Measurements from ENCODE around the gene NPNT. TPM values are rescaled to one million over a fixed set of nuclear protein-coding genes. Genes with fewer than 3 reads are reported as not detected.

The NPNT gene
- total RNA-seq, 2 donors from 2014 or later = not detected

DNA sequence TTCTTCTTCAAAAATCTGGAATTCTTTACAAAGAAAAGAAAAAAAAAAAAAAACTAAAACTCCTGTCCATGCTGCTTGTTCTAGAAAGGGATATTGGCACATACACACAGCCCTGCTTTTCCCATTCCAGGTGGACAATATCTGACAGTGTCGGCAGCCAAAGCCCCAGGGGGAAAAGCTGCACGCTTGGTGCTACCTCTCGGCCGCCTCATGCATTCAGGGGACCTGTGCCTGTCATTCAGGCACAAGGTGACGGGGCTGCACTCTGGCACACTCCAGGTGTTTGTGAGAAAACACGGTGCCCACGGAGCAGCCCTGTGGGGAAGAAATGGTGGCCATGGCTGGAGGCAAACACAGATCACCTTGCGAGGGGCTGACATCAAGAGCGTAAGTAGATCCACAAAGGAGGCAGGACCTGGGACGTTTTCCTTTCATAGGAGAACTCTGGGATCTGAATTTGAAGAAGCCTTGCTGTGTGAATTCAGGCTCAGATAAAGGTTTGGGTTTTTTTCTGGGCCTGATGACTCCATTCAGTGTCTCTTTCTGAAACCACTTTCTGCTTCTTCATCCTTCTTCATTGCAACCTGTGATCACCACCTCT, 71.9 kb downstream of the NPNT start:
- peaks cover 0 to 6% of the 10 kb centered on the region in 2 donors for H3K27me3 Mint-ChIP-seq
- H3K27ac Mint-ChIP-seq = no peak overlapping the region
- H3K36me3 Mint-ChIP-seq = no peaks in the 10 kb centered on the region
- no peaks in the 10 kb centered on the region for H3K4me1 Mint-ChIP-seq (ENCODE audit: low read depth in 2 of 2)
- H3K9me3 Mint-ChIP-seq = peaks cover 5% of the 10 kb centered on the region
- no peak overlapping the region for H3K4me3 Mint-ChIP-seq
- ATAC-seq (no peak), DNase-seq (ENCODE audit: low spot score) (no peak)

- Mint-ChIP-seq H3K27me3 (no peaks in the 10 kb centered on the region), H3K27ac (no peak overlapping the region), H3K36me3 (no peaks in the 10 kb centered on the region), H3K4me3 (no peak overlapping the region), H3K9me3 (no peaks in the 10 kb centered on the region), H3K4me1 (ENCODE audit: low read depth in 2 of 2) (no peaks in the 10 kb centered on the region)
- no peak for ATAC-seq
- DNase-seq (ENCODE audit: low spot score) = no peak
These were observed 74.3 kb downstream of the NPNT start for GRCh38 chr4:105969575-105969974.

DNA sequence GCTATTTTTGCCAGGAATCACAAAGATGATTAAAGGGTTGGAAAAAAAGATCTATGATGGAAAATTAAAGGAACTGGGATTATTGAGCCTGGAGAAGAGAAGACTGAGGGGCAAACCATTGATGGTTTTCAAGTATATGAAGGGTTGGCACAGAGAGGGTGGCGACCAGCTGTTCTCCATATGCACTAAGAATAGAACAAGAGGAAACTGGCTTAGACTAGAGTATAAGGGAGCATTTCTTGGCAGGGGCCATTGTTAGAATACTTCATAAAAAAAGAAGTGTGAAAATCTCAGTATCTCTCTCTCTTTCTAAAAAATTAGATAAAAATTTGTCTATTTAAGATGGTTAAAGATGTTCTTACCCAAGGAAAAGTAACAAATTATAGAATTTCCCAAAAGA, 75.1 kb downstream of the NPNT start:
- Mint-ChIP-seq H3K4me3 (no peak overlapping the region), H3K27me3 (no peaks in the 10 kb centered on the region), H3K4me1 (ENCODE audit: low read depth in 2 of 2) (no peaks in the 10 kb centered on the region), H3K36me3 (no peaks in the 10 kb centered on the region), H3K27ac (no peak overlapping the region), H3K9me3 (peaks cover 3% of the 10 kb centered on the region)
- ATAC-seq = no peak
- DNase-seq (ENCODE audit: low spot score) = no peak

- H3K27me3 Mint-ChIP-seq = no peaks in the 10 kb centered on the region
- H3K9me3 Mint-ChIP-seq = peaks cover 3% of the 10 kb centered on the region
- DNase-seq (ENCODE audit: low spot score) = no peak
- no peak overlapping the region for H3K27ac Mint-ChIP-seq
- H3K36me3 Mint-ChIP-seq = no peaks in the 10 kb centered on the region
- no peak overlapping the region for H3K4me3 Mint-ChIP-seq
- no peak for ATAC-seq
- no peaks in the 10 kb centered on the region for H3K4me1 Mint-ChIP-seq (ENCODE audit: low read depth in 2 of 2)
These were observed 75.8 kb downstream of the NPNT start for GRCh38 chr4:105971036-105971435.

DNA sequence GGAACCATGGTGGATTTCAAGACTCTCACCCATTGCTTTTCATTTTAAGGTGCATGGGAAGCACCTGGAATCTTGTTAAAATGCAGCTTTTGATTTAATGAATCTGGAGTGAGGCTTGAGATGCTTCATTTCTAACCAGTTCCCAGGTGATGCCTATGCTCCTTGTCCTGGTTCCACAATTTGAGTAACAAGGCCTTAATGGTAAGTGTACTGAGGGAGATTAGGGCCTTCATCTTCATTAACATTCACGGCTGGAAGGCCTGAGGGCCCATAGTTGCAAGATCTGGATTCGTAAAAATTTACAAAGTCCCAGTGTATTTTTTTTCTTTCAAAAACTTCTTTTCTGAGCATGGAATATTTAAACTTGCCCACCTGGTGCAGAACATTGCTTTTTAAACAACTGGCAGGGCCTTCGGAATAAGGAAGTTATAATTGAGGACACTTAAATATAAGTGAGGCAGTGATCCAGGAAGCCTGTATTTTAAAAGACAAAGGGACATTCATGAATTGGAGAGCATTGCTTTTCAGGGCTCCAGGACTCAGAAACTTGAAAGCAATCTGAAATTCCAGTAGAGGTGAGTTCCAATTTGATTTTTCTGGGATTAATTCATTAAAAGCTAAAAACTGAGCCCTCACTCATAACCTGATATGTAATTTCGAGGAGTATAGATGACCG, 77.8 kb downstream of the NPNT start:
- H3K4me3 Mint-ChIP-seq = no peak overlapping the region
- H3K36me3 Mint-ChIP-seq = no peaks in the 10 kb centered on the region
- no peak overlapping the region for H3K27ac Mint-ChIP-seq
- H3K9me3 Mint-ChIP-seq = peaks cover 5% of the 10 kb centered on the region
- DNase-seq (ENCODE audit: low spot score) = no peak
- H3K4me1 Mint-ChIP-seq (ENCODE audit: low read depth in 2 of 2) = no peaks in the 10 kb centered on the region
- H3K27me3 Mint-ChIP-seq = no peaks in the 10 kb centered on the region
- ATAC-seq = no peak

- Mint-ChIP-seq H3K27me3 (no peaks in the 10 kb centered on the region), H3K27ac (no peak overlapping the region), H3K4me3 (no peak overlapping the region), H3K4me1 (ENCODE audit: low read depth in 2 of 2) (no peaks in the 10 kb centered on the region), H3K36me3 (no peaks in the 10 kb centered on the region), H3K9me3 (peaks cover 7% of the 10 kb centered on the region)
- ATAC-seq (no peak), DNase-seq (ENCODE audit: low spot score) (no peak)
These were observed 81.6 kb downstream of the NPNT start for GRCh38 chr4:105976915-105977314.

- Mint-ChIP-seq H3K4me1 (ENCODE audit: low read depth in 2 of 2) (no peaks in the 10 kb centered on the region), H3K36me3 (no peaks in the 10 kb centered on the region), H3K27ac (no peak overlapping the region), H3K4me3 (no peak overlapping the region), H3K9me3 (peaks cover 18% of the 10 kb centered on the region), H3K27me3 (no peaks in the 10 kb centered on the region)
- ATAC-seq (no peak), DNase-seq (ENCODE audit: low spot score) (no peak)
These were observed 83.5 kb downstream of the NPNT start for GRCh38 chr4:105978684-105979296.

GRCh38 chr4:105979506-105979905, 84.2 kb downstream of the NPNT start:
- H3K36me3 Mint-ChIP-seq = no peaks in the 10 kb centered on the region
- ATAC-seq = no peak
- no peak overlapping the region for H3K27ac Mint-ChIP-seq
- DNase-seq (ENCODE audit: low spot score) = no peak
- no peaks in the 10 kb centered on the region for H3K27me3 Mint-ChIP-seq
- H3K4me3 Mint-ChIP-seq = no peak overlapping the region
- H3K4me1 Mint-ChIP-seq (ENCODE audit: low read depth in 2 of 2) = no peaks in the 10 kb centered on the region
- peaks cover 22% of the 10 kb centered on the region for H3K9me3 Mint-ChIP-seq

- Mint-ChIP-seq H3K4me1 (ENCODE audit: low read depth in 2 of 2) (no peaks in the 10 kb centered on the region), H3K36me3 (no peaks in the 10 kb centered on the region), H3K27me3 (no peaks in the 10 kb centered on the region), H3K4me3 (no peak overlapping the region), H3K9me3 (peaks cover 5% of the 10 kb centered on the region), H3K27ac (no peak overlapping the region)
- DNase-seq (ENCODE audit: low spot score) (no peak), ATAC-seq (no peak)
These were observed 93.4 kb downstream of the NPNT start for GRCh38 chr4:105988671-105989070.

GRCh38 chr4:105989485-105990242, 94.4 kb downstream of the NPNT start:
- H3K27me3 Mint-ChIP-seq = no peaks in the 10 kb centered on the region
- ATAC-seq (no peak), DNase-seq (ENCODE audit: low spot score) (no peak)
- no peaks in the 10 kb centered on the region for H3K9me3 Mint-ChIP-seq
- no peak overlapping the region for H3K27ac Mint-ChIP-seq
- no peak overlapping the region for H3K4me3 Mint-ChIP-seq
- no peaks in the 10 kb centered on the region for H3K4me1 Mint-ChIP-seq (ENCODE audit: low read depth in 2 of 2)
- no peaks in the 10 kb centered on the region for H3K36me3 Mint-ChIP-seq

GRCh38 chr4:105990933-105991332, 95.7 kb downstream of the NPNT start:
- no peak for DNase-seq (ENCODE audit: low spot score)
- no peaks in the 10 kb centered on the region for H3K9me3 Mint-ChIP-seq
- ATAC-seq = no peak
- no peaks in the 10 kb centered on the region for H3K36me3 Mint-ChIP-seq
- H3K27me3 Mint-ChIP-seq = no peaks in the 10 kb centered on the region
- H3K4me3 Mint-ChIP-seq = no peak overlapping the region
- no peak overlapping the region for H3K27ac Mint-ChIP-seq
- H3K4me1 Mint-ChIP-seq (ENCODE audit: low read depth in 2 of 2) = no peaks in the 10 kb centered on the region

DNA sequence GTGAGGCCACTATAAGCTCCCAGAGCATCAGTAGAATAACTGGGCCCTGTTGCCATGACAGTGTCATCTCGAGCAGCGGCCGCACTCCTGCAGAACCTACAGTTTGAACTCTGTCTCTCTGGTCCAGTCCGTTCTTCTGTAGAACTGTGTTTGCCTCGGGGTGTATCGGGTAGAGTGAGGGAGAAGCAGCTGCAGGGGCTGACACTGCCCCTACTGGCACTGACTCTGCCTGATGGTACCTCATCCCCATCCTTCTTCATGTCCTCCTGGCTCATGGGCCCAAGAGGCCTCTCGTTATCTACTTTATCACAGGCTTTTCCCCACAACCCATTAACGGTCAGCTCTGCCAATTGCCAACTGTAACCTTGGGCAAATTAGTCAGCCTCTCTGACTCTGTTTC, 96.5 kb downstream of the NPNT start:
- no peaks in the 10 kb centered on the region for H3K4me1 Mint-ChIP-seq (ENCODE audit: low read depth in 2 of 2)
- no peaks in the 10 kb centered on the region for H3K9me3 Mint-ChIP-seq
- H3K27ac Mint-ChIP-seq = no peak overlapping the region
- no peaks in the 10 kb centered on the region for H3K27me3 Mint-ChIP-seq
- ATAC-seq = no peak
- H3K4me3 Mint-ChIP-seq = no peak overlapping the region
- DNase-seq (ENCODE audit: low spot score) = no peak
- H3K36me3 Mint-ChIP-seq = no peaks in the 10 kb centered on the region

- Mint-ChIP-seq H3K9me3 (peaks cover 5% of the 10 kb centered on the region), H3K27me3 (no peaks in the 10 kb centered on the region), H3K4me3 (no peak overlapping the region), H3K36me3 (no peaks in the 10 kb centered on the region), H3K27ac (no peak overlapping the region), H3K4me1 (ENCODE audit: low read depth in 2 of 2) (no peaks in the 10 kb centered on the region)
- DNase-seq (ENCODE audit: low spot score) (no peak), ATAC-seq (no peak)
These were observed 97.5 kb downstream of the NPNT start for GRCh38 chr4:105992641-105993305.

- ATAC-seq (no peak), DNase-seq (ENCODE audit: low spot score) (no peak)
- H3K9me3 Mint-ChIP-seq = peaks cover 5% of the 10 kb centered on the region
- no peaks in the 10 kb centered on the region for H3K36me3 Mint-ChIP-seq
- no peak overlapping the region for H3K27ac Mint-ChIP-seq
- no peak overlapping the region for H3K4me3 Mint-ChIP-seq
- no peaks in the 10 kb centered on the region for H3K4me1 Mint-ChIP-seq (ENCODE audit: low read depth in 2 of 2)
- no peaks in the 10 kb centered on the region for H3K27me3 Mint-ChIP-seq
These were observed 98.8 kb downstream of the NPNT start for GRCh38 chr4:105994061-105994460.
